UCSD-AML1 (cell line): ENCODE results near the gene SRM.
"Not testable (repeated sequence)": the region's sequence is repeated elsewhere in the genome, so short reads cannot be mapped to it uniquely, and the experiment has no call there.

Experiments used
- DNase-seq: peaks from one replicate; lab custom pipeline; 2025; ENCODE audit not compliant: unreplicated experiment; lab: John Stamatoyannopoulos, UW

Gene SRM

DNA sequence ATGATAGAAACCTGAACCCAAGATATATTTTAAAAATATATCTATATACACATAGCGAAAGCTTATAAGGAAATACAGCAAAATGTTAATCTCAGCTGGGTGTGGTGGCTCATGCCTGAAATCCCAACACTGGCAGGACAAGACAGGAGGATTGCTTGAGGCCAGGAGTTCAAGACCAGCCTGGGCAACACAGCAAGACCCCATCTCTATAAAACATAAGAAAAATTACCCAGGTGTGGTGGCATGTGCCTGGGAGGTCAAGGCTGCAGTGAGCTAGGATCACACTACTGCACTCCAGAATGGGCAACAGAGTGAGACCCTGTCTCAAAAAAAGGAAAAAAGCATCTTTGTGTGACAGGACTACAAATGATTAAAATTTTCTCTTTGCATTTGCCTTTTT is 6.0 kb upstream of the SRM start:
- no peak for DNase-seq

DNA sequence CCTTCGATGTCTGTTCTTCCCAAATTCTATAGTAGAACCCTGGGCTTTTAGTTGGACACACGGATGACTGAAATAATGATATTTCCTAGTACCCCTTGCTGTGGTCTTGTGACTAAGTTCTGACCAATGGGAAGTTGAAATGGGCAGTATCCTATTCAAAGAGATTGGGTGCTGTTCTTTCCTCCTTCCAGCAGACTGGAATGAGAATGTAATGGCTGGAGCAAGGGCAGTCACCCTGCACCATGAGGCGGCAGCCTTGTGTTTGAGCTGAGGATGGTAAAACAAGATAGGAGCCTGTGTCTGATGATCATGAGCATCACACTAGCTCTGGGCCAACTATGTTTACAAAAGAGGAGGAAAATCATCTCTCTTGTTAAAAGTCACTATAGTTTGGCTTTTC is 5.1 kb upstream of the SRM start:
- DNase-seq: no peak

DNA sequence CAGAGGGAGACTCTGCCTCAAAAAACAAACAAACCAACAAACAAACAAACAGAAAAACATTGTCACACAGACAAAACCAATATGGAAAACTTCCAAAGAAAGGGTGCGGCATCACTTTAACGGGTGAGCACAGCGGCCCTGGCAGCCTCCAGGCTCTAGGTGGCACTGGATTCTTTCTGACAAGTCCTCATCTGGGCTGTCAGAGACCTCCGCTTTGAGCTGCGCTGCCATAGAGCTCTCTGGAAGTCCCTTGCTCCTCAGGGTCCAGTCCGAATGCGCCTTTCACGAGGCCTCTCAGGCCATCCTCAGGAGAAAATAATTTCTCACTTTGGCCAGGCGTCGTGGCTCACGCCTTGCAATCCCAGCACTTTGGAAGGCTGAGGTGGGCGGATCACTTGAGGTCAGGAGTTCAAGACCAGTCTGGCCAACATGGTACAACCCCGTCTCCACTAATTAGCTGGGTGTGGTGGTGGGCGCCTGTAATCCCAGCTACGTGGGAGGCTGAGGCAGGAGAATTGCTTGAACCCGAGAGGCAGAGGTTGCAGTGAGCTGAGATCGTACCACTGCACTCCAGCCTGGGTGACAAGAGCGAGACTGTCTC is 4.2 kb upstream of the SRM start:
- not testable (repeated sequence) for DNase-seq

DNA sequence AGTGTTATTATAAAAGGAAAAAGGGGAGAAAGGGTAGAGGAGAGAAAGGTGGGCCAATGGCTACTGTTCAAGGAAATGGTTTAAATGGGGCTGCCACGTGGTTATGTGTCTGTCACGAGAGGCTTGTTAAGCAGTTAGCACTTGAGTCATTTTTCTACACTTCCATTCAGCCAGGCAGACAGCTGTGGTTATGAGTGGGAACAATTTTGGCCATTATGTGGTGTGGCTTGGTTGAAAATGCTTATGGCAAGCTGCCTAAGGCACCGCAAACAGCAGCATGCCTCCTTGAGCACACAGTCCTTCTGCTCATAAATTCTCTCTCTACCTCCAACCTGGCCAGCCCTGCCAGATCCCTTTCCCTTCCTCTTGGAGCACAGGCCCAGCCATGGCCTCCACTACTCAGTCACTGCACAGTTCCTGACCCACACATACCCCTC is 3.2 kb upstream of the SRM start:
- DNase-seq: no peak

DNA sequence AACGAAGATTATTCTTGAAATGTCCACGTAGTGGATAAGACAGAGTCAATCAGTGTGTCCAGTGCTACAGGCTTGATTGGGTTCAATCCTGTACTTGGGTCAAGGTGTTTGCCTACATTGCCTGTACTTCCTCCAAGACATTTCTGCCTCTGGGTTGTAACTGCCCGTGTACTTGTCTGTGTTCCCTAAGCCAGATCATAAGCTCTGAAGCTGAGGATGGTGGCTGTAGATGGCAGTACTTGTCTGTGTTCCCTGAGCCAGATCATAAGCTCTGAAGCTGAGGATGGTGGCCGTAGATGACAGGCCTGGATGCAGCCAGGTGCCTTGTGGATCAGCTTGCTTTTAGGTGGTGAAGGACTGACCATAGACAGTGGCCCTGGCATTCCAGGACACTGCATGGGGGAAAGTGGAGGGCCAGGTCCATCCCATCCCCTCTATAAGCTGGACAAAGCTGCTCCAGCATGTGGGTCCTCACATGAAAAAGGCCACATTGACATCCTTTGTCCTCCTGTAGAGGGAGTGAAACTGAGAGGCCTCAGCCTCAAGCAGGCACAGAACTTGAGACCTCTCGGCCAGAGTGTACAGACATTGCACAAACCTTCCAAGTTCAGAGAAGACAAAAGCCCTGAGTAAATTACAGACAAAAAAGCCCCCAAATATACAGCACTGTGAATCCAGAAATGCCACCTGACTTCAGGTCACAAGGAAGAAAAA is 2.0 kb upstream of the SRM start:
- no peak for DNase-seq

DNA sequence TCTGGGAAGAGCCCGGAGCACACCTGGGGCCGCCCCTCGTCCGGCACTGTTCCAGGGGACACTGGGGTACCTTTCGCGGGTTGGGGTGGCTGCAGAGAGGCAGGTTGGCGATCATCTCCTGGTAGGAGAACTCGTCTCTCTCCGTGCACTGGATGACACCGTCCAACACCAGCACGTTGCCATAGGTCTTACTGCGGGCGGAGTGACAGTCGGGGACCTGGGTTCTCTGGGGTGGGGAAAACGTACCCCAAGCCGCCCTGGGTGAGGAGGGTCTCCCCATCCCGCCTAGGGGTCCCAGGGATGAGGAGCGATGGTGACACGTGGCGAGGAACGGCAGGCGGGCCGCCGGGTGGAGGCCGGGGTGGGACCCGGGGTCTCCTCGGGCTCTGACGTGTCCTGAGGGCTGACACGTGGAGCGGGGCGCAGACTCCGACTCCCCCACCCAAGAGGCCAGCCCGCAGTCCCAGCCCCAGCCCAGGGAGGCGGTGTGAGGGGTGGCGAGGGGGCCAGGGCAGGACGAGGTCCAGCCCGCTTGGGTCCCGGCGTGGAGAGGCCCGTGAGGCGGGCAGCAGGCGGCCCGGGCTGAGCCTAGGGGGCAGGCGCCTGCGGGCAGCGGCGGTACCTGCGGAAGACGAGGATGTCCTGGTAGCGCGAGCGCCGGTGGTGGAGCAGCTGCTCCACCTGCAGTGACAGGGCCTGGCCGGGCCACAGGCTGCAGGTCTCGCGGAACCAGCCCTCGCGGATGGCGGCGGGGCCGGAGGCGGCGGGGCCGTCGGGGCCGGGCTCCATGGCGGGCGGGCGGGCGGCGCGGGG is 457 bp downstream of the SRM start:
- no peak for DNase-seq

DNA sequence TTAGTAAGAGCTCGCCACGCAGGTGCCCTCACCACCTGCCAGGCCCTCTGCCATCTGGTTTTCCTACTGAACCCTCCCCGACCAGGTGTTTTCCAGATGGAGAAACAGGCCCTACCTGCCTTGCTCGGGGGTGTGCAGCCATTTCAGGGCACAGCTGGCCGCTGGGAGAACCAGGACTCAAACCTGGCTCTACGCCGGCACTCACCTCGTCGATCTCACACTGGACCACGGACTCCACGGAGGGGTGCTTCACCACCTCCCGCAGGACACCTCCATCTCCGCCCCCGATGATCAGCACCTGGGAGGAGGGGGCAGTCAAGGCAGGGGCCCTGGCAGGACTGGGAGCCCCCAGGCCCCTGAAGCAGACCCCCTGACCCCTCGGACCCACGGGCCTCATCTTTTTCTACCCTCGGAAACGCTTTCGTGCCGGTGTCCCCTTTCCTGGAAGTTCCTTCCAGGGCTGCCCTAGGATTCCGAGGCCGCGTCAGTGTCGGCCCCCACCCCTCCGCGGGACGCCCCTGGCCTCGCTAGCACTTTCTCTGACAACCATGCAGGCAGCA is 1.1 kb downstream of the SRM start:
- DNase-seq: no peak

DNA sequence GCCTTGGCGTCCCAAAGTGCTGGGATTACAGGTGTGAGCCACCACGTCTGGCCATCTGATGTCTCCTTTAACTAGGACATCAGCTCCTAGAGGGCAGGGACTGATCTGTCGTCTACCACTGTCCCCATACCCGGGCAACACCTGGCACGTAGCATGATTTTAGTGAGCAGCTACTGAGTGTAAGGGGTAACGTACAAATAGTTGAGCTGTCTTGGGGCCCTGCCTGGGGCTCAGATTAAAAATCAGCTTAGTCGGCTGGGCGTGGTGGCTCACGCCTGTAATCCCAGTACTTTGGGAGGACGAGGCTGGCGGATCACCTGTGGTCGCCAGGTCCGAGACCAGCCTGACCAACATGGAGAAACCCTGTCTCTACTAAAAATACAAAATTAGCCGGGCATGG is 1.8 kb downstream of the SRM start:
- no peak for DNase-seq

DNA sequence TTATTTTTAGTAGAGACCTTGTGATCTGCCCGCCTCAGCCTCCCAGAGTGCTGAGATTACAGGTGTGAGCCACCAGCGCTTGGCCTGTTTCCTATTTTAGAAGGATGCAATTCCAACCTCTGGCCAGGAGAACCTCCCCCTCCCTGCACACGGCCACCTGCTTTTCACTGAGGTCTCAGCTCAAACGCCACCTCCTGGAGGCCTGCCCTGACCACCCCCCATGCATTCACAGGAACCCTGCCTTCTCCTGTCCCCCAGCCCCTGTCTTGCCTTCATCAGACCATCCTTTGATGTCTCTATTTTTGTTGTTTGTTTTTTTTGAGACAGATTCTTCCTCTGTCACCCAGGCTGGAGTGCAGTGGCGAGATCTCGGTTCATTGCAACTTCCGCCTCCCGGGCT is 2.3 kb downstream of the SRM start:
- DNase-seq: no peak

DNA sequence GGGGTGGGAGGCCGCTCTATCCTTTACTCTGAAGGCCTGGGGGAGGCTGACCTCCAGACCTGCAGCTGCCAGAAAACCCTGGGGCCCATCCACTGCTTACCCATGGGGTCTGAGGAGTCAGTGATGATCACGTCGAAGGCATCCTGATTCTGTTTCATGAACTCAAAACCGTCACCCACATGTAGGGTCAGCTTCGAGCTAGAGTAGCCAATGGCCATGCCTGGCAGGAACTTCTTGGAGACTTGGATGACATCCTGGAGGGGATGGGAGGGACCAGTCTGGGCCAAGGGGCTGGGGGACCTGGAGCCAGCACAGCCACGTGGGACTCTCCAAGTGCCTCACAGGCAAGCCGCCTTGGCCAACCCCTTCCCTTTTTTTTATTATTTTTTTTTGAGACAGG is 3.3 kb downstream of the SRM start:
- DNase-seq: no peak

DNA sequence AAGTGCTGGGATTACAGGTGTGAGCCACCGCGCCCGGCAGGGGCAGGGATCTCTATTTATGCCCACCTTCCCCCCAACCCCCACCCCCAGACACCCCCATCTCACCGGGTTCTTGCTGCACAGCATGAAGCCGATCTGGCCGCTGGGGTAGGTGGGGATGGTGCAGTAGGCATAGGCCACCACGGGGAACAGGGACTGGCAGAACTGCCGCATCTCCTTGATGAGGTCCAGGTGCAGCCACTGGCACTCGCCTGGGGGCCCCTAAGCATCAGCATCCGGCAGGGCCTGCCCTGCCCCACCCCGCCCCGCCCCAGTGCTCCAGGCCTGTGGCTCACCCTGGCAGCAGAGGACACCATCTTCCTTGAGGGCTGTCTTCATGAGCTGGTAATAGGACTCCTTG is 4.1 kb downstream of the SRM start:
- DNase-seq: no peak

DNA sequence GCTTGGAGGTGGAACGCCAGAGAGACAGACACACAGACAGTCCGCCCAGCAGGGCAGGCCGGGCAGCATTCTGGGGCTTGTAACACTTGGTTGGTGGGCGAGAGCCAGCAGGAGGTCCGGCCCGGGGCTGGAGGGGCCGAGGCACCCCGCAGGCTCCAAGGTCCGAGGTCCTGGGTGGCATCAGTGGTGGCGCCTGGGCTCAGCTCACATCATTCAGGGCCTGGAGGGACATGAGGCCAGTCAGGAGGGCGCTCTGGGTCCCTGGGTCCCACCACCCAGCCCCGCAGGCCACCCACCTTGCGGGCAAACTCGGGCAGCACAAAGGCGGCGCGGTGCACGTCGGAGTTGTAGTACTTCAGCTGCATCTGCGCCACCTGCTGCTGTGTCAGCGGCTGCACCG is 5.2 kb downstream of the SRM start:
- DNase-seq: no peak

DNA sequence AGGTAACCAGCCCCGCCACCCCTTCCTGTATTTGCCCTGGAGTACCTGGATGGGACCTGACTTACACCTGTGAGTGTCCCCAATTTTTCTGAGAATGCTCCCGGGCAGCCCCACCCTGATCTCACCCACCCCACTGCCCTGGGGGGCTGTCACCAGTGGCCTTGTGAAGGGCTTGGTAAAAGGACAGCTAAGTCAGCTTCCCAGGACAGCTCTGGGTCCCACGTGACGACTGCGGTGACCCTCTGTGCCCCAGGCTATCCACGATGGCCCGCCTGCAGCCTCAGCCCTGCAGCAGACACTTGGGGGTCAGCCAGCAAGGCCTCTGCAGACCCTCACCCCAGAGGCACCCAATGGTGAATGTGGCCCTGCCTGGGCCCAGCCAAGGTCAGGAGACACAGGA is 5.6 kb downstream of the SRM start:
- no peak for DNase-seq

DNA sequence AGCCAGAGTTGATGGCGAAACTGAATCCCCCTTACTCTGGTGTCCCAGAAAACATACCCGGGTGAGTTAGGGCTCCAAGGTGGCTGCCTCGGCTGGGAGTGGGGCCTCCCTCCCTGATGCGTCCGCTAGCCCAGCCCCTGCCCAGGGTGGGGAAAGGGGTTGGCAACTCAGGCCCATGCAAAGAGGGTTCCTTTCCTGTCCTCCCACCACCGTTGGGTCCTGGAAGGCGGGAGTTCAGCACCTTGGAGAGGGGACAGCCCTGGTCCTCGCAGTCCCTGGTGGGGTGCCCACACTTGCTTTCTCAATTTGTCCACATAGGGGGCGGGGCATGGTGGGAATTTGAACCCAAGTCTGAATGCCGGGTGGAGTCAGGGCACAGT is 6.1 kb downstream of the SRM start:
- no peak for DNase-seq

DNA sequence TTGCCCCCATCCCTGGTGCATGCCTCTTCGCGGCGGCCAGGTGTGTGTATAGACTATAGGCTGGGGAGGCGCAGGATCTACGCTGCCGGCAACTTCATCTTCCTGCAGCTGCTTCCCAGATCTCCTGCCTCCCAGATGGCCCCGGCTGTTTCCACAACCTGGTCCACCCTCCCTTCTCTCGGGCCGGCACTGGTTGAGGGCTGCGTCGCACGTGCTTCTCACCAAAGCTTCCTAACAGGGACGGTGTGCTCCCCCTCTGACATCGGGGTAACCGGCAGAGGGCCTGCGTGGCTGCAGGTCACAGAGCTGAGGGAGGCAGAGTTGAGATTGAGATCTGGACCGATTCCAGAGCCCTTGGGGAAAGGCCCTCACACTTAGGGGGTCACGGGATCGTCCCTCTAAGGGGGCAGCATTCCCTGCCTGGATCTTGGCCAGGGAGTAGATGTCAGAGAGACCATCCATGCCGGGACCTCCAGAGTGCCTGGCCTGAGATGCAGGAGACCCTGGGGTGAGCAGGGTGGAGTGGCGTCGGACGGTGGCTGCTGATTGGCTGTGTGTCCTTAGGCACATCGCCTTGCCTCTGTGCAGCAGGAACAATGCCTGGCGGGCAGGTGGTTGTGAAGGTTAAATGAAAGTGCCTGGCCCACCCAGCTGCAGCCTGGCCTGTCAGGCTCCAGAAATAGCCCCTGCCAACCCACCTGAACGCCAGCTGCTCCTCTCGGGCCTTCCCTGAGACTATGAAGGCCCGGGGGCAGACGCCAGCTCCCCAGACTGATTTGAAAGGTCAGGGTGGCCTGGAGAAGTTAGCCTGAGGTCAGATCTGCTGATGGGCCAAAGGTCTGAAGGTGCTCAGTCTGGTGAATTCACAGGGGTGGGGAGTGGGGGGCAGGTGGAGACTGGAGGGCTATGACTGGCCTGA is 6.7 kb downstream of the SRM start:
- DNase-seq: no peak

DNA sequence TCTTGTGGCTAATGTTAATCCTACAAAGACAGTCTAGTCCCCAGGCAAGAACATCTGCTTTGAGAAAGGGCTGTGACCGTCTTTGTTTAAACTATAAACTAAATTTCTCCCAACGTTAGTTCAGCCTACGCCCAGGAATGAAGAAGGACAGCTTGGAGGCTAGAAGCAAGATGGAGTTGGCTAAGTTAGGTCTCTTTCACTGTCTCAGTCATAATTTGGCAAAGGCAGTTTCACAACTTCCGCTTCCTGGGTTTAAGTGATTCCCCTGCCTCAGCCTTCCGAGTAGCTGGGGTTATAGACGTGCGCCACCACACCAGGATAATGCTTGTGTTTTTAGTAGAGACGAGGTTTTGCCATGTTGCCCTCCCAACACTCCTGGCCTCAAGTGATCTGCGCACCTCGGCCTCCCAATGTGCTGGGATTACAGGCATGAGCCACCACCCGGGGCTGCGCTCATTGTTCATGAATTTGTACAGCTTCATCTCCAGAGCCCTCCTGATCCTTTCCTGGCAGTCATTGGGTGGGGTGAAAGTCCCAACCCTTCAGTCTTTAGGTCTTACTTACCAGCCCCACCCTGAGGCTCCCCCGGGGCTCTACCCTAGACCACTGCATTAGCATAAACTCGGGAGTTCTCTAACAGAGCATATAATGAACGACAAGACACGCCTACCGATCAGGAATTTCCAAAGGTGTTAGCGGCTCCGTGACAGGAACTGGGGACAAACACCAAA is 7.9 kb downstream of the SRM start:
- DNase-seq: no peak

DNA sequence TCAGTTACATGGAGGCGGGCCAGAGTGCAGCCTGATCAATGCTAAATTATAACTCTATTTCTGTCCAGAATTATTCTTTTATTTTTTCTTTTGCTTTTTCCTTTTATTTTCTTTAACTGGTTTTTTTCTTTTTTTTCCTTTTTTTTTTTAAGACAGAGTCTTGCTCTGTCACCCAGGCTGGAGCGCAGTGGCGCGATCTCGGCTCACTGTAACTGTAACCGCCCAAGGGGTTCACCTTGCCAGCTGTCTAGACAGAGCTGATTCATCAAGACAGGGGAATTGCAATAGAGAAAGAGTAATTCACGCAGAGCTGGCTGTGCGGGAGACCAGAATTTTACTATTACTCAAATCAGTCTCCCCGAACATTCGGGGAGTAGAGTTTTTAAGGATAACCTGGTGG is 8.7 kb downstream of the SRM start:
- DNase-seq: not testable (repeated sequence)

DNA sequence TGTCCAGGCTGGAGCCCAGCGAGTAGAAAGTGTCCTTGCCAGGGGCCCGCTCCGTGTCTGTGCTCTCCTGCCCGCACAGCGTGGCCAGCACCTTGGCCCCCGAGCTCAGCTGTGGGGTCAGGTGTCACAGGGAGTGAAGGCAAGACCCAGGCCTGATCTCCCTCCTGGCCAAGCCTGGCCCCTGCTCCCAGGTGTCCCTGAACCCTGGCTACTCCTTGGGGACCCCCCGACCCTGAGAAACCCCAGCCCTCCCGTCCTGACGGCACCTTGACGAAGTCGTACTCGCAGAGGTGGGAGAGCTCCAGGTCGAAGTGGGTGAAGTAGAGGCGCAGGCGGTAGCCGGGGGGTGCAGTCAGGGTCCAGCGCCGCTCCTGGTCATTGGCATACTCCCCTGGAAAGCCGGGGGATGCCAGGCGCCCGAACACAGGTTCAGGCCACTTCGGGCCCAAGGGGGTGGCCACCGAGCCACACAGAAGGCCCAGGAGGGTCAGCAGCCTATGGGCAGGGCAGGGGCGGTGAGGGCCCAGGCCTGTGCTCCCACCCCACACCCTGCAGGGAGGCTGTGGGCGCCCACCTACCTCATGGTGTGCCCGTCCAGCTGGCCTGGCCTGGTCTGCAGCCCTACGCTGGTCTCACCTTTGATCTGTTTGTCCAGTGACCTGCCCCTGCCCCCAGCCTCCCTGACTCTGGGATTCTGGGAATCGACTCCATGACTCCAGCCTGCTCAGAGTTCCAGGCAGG is 13.0 kb downstream of the SRM start, which contains the start of gene MASP2:
MASP2 (minus strand) TSS at position 615 of the 741 bp plus-strand sequence; CDS start at position 583, 32 bp downstream.
- no peak for DNase-seq

DNA sequence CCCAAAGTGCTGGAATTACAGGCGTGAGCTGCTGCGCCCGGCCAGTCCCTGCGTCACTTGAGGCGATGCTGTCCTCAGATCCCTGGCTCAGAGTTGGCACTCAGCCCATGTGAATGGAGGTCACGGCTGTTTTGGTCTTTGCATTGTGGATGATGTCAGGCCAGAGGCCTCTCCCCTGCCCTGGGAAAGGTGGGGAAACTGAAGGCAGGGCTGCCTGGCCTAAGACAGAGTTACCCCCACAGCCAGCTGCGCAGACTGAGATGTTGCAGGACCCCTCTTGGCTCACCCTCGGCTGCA is 13.6 kb downstream of the SRM start:
- DNase-seq: no peak
